HepG2 (cell line): ENCODE data around the gene TTLL10. TPM values are rescaled to one million over a fixed set of nuclear protein-coding genes. Genes with fewer than 3 reads are reported as not detected.
A peak's percentile ranks its signal among the peaks of the same experiment; 100 is the strongest.

ENCODE experiments used
- ATAC-seq: fragments of 200-7000 bp; cut with Tn5 transposase; 3 replicates; pipeline ENCODE4 v1.9.1; 2020; ENCODE audit warnings: mild to moderate bottlenecking, moderate library complexity
- BruUV-seq: library from RNA; stranded (reverse); fragments of 400-500 nt; replicated peaks from 2 replicates; lab custom pipeline; 2021; lab: Mats Ljungman, UMichigan
- CTCF ChIA-PET: fragments of 300-600 bp; formaldehyde crosslinking; extraction: SDS; loops from one replicate; lab custom pipeline; 2021; ENCODE audit warnings: low total read pairs, inconsistent platforms, low intra/inter-chr PET ratio; lab: Yijun Ruan, JAX
- POLR2A ChIA-PET: fragments of 350-600 bp; sonication (Branson Sonifier 250); formaldehyde crosslinking; loops from one replicate; lab custom pipeline; 2020; ENCODE audit warnings: antibody characterized with exemption, inconsistent platforms; lab: Yijun Ruan, JAX
- DNase-seq: peaks from one replicate; pipeline ENCODE4 v3.0.0-alpha.2; 2015; ENCODE audit warnings: low spot score
- FAIRE-seq: peaks from 3 replicates; lab custom pipeline; 2011; peaks lifted over from hg19 to GRCh38; lab: Jason Lieb, UNC
- H2AFZ ChIP-seq: one replicate; pipeline ENCODE4 v1.6.1; 2011; ENCODE audit warnings: low read length, inconsistent platforms
- H3K27ac ChIP-seq: fragments of 300-600 bp; 3 replicates; pipeline ENCODE4 v1.8.0; 2011; ENCODE audit warnings: mixed run types, mild to moderate bottlenecking, mixed read lengths, low read length, inconsistent platforms; ENCODE audit not compliant: insufficient read depth; ENCODE audit errors: extremely low read length
- H3K27me3 ChIP-seq, 2 experiments: fragments of 200-600 bp in 1 of 2; 2 replicates in 1 of 2; 3 replicates in 1 of 2; pipeline versions ENCODE4 v1.6.0 to v1.8.0; 2011; ENCODE audit warnings: low read length in 2 of 2, mild to moderate bottlenecking in 2 of 2, moderate library complexity in 2 of 2, inconsistent platforms in 1 of 2; ENCODE audit not compliant: insufficient read depth in 2 of 2, control insufficient read depth in 1 of 2
- H3K36me3 ChIP-seq, 2 experiments: fragments of 200-600 bp in 1 of 2; replicated peaks in 1 of 2; 2 replicates in 1 of 2; 3 replicates in 1 of 2; pipeline versions ENCODE4 v1.5.1 to v1.8.0; 2011; ENCODE audit warnings: low read length in 2 of 2, inconsistent platforms in 1 of 2; ENCODE audit not compliant: insufficient read depth in 2 of 2, control insufficient read depth in 1 of 2
- H3K4me1 ChIP-seq: 2 replicates; pipeline ENCODE4 v1.5.1; 2012; ENCODE audit warnings: low read length, inconsistent platforms; ENCODE audit not compliant: insufficient read depth
- H3K4me2 ChIP-seq: 2 replicates; pipeline ENCODE4 v1.6.0; 2011; ENCODE audit warnings: low read depth, low read length, inconsistent platforms
- H3K4me3 ChIP-seq, 3 experiments: fragments of 200-600 bp in 1 of 3; sonication (generic), shearing (Covaris generic) in 1 of 3; replicated peaks in 1 of 3; 2 replicates each; pipeline ENCODE4 v1.5.1; 2011 to 2016; ENCODE audit warnings: low read length in 3 of 3, inconsistent platforms in 2 of 3, low read depth in 2 of 3, mild to moderate bottlenecking in 2 of 3, control low read depth in 1 of 3, mixed read lengths in 1 of 3; ENCODE audit not compliant: insufficient read depth in 1 of 3
- H3K79me2 ChIP-seq: one replicate; pipeline ENCODE4 v1.6.1; 2011; ENCODE audit warnings: low read length, inconsistent platforms; ENCODE audit not compliant: insufficient read depth
- H3K9ac ChIP-seq: 2 replicates; pipeline ENCODE4 v1.6.0; 2011; ENCODE audit warnings: mild to moderate bottlenecking, low read depth, low read length, inconsistent platforms; ENCODE audit not compliant: insufficient read depth
- H3K9me3 ChIP-seq: 2 replicates; pipeline ENCODE4 v1.5.1; 2012; ENCODE audit warnings: mild to moderate bottlenecking, low read length
- H4K20me1 ChIP-seq: 2 replicates; pipeline ENCODE4 v1.6.0; 2011; ENCODE audit warnings: inconsistent platforms, mild to moderate bottlenecking, low read length, moderate library complexity; ENCODE audit not compliant: insufficient read depth
- AGO2 ChIP-seq: fragments of 200-400 bp; formaldehyde crosslinking; optimal IDR thresholded peaks from 2 replicates; pipeline ENCODE3; 2017; ENCODE audit warnings: mild to moderate bottlenecking, low read depth, low read length, moderate library complexity
- ETV5 ChIP-seq: IDR thresholded peaks from 2 replicates; pipeline ENCODE4 v1.6.1; 2018; ENCODE audit warnings: missing biosample characterization, missing genetic modification reagents, inconsistent platforms, borderline replicate concordance
- HNRNPL ChIP-seq: fragments of 200-400 bp; formaldehyde crosslinking; IDR thresholded peaks from 2 replicates; pipeline ENCODE4 v1.6.1; 2017; ENCODE audit warnings: mild to moderate bottlenecking, low read depth, low read length
- KLF11 ChIP-seq: IDR thresholded peaks from 2 replicates; pipeline ENCODE4 v1.6.1; 2016; ENCODE audit warnings: missing compliant biosample characterization
- PAF1 ChIP-seq: IDR thresholded peaks from 2 replicates; pipeline ENCODE4 v1.6.1; 2016; ENCODE audit warnings: missing genetic modification reagents, missing compliant biosample characterization
- SATB2 ChIP-seq: sonication (generic); formaldehyde crosslinking; IDR thresholded peaks from 2 replicates; pipeline ENCODE4 v1.5.0; 2020; ENCODE audit warnings: missing genetic modification reagents
- ZC3H13 ChIP-seq: sonication (generic); formaldehyde crosslinking; IDR thresholded peaks from 2 replicates; pipeline ENCODE4 v1.8.1; 2023; ENCODE audit warnings: mild to moderate bottlenecking, missing genetic modification reagents, moderate library complexity
- ZNF326 ChIP-seq: sonication (generic); formaldehyde crosslinking; IDR thresholded peaks from 2 replicates; pipeline ENCODE4 v1.4.0; 2020; ENCODE audit warnings: missing genetic modification reagents, borderline replicate concordance
- ZNF329 ChIP-seq: sonication (generic); formaldehyde crosslinking; IDR thresholded peaks from 2 replicates; pipeline ENCODE4 v1.9.0; 2021; ENCODE audit warnings: low read depth, mild to moderate bottlenecking, missing genetic modification reagents
- ZNF761 ChIP-seq: sonication (generic); formaldehyde crosslinking; conservative IDR thresholded peaks from 2 replicates; pipeline ENCODE4 v1.4.0; 2020; ENCODE audit warnings: mild to moderate bottlenecking, missing genetic modification reagents
- WGBS: methylation state at CpG from one replicate; pipeline ENCODE4 v1.1.6; 2017; ENCODE audit warnings: low lambda C conversion rate; 5-methylcytosine and 5-hydroxymethylcytosine counted together
- in situ Hi-C: cut with HindIII; loops from 2 replicates; pipeline ENCODE4 v1.10.0; 2017; ENCODE audit warnings: low pct_unique_long_range_greater_than_20kb; ENCODE audit not compliant: extremely low pct_ligation_motif_present
- intact Hi-C: fragments of 100-400 bp; cut with micrococcal nuclease; formaldehyde crosslinking; loops from one replicate; pipeline ENCODE4 v1.10.0; 2022; ENCODE audit not compliant: unreplicated experiment
- polyA plus RNA-seq, 8 experiments: library from polyadenylated mRNA; depleted of rRNA in 3 of 8; stranded (reverse) in 7 of 8; unstranded in 1 of 8; fragments of >200 nt; fragmentation: Illumina TruSeq in 4 of 8; extraction: Trizol in 4 of 8; gene quantifications; 2 replicates each; pipeline versions ENCODE4 v1.2.1 to v1.2.3, GENCODE V29; 2011 to 2016; ENCODE audit warnings: low read depth in 4 of 8, missing spikeins in 1 of 8, mixed read lengths in 1 of 8; ENCODE audit not compliant: insufficient read depth in 1 of 8
- total RNA-seq, 5 experiments: library from RNA; depleted of rRNA; stranded (reverse); fragments of >200 nt; fragmentation: Illumina TruSeq; extraction: Trizol; gene quantifications; 2 replicates each; pipeline ENCODE4 v1.2.3, GENCODE V29; 2016; ENCODE audit warnings: low read depth in 1 of 5

The TTLL10 gene
- total and polyA plus RNA-seq, 2 of the 13 experiments (the other 11 are each of a cell fraction or from before 2014, with no cell fraction given), result not detected

DNA sequence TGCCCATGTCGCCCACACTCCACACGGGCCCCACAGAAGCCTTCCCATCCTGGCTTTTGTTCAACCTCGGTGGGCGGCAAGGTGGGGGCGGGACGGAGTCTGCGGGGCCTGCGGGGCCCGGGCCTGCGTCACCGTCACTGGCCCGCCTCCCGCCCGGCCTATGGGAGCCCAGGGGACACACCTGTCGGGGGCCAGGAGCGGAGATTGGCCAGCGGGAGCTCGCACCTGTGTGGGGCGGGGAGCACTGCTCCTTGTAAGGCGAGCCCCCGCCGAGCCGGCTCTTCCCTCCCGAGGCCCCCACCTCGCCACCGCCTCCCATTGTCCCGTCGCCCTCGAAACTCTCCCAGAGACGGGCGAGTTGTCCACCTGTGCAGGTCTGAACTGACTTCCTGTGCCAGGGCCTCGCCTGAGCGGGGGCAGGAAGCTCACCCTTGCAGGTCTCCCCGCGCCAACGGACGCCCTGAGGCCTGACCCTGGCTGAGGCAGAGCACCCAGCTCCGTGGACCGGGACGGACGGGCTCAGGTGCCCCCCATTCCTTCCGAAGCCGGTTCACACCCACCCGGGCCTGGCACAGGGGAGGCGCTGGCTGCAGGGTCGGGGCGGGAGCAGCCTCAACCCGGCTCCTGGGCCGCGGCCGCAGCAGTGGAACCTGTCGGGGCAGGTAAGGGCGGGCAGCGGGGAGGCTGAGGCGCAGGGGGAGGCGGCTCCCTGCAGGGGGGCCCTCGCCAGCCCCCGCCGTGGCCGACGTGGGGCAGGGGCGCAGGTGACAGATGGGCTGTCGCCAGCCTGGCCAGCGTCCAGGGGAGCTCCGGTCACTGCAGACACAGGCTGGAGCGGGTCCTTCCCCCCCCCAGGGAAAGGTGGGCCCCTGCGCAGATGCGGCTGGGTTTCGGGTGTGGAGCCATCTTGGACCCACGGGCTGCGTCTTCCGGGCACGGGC lies 10.8 kb upstream of the TTLL10 start:
- H3K27ac ChIP-seq, result no peak overlapping the region
- 0 out of 2 replicates have a peak, but pooled peaks have one; percentile 63 for TF ChIP-seq HNRNPL
- no peak for TF ChIP-seq PAF1 (CRISPR knock-in tag)
- TF ChIP-seq ZNF326 (CRISPR knock-in tag), result 0 out of 2 replicates have a peak, but pooled peaks have one; percentile 3
- TF ChIP-seq KLF11, result no peak
- TF ChIP-seq ZC3H13 (CRISPR knock-in tag), result 0 out of 2 replicates have a peak, but pooled peaks have one; percentile 24
- no peak for TF ChIP-seq SATB2 (CRISPR knock-in tag)
- TF ChIP-seq ZNF329 (CRISPR knock-in tag), result no peak
- TF ChIP-seq ZNF761 (CRISPR knock-in tag), result no peak
- TF ChIP-seq ETV5 (CRISPR knock-in tag), result no peak
- peak; percentile 67 for TF ChIP-seq AGO2
- no peak for DNase-seq
- no peak for ATAC-seq
- intact Hi-C loops, result no loop called here
- FAIRE-seq, result no peak
- CTCF ChIA-PET, result no interaction called here
- 88% methylated on average over 22 of the region's 73 CpGs for WGBS
- in situ Hi-C loops, result no loop called here
- H3K9ac ChIP-seq, result no peak overlapping the region
- POLR2A ChIA-PET, result no interaction called here
- no peak overlapping the region for H3K4me2 ChIP-seq
- H2AFZ ChIP-seq, result no peak overlapping the region
- no TSS peak for BruUV-seq
- no peaks in the 10 kb centered on the region for H4K20me1 ChIP-seq
- peaks cover 58% of the 10 kb centered on the region for H3K4me1 ChIP-seq
- no peak overlapping the region for H3K4me3 ChIP-seq
- H3K36me3 ChIP-seq, result no peaks in the 10 kb centered on the region
- H3K27me3 ChIP-seq, result no peaks in the 10 kb centered on the region
- H3K9me3 ChIP-seq, result no peaks in the 10 kb centered on the region
- H3K79me2 ChIP-seq, result no peaks in the 10 kb centered on the region
